Amniotic stem cell (primary cell): ENCODE measurements around the gene CGRRF1.

Source experiments
- DNase-seq: peaks from one replicate; lab custom pipeline; 2025; lab: John Stamatoyannopoulos, UW

The CGRRF1 gene

DNA sequence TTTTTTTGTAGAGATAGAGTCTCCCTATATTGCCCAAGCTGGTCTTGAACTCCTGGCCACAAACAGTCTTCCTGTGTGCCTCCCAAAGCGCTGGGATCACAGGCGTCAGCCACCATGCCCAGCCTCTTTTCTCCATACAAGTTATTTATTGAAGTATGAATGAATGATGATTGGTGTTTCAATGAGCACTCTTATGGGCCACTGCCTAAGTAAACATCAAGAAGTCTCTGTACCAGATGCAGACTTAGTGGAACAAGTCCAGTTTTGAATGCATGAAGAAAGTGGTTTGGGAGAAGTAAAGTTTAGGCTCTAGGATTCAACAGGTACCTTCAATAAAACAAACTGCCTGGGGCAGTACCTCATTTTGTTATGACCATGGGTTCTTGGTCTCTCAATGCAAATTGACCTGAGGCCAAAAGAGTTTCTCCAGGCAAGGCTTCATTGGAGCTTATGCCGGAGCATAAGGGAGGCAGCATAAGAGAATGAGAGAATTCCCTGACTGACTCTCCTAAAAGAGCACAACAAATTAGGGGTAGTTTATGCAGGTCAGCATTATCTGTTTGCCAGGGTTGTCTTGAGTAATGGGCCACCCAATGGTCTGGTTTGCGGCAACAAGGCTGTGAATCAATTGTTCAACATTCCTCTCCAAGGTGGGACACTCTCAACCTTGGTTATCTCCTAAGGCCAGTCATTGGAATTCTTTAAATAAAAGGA lies 19.8 kb upstream of the CGRRF1 start:
- no peak for DNase-seq

DNA sequence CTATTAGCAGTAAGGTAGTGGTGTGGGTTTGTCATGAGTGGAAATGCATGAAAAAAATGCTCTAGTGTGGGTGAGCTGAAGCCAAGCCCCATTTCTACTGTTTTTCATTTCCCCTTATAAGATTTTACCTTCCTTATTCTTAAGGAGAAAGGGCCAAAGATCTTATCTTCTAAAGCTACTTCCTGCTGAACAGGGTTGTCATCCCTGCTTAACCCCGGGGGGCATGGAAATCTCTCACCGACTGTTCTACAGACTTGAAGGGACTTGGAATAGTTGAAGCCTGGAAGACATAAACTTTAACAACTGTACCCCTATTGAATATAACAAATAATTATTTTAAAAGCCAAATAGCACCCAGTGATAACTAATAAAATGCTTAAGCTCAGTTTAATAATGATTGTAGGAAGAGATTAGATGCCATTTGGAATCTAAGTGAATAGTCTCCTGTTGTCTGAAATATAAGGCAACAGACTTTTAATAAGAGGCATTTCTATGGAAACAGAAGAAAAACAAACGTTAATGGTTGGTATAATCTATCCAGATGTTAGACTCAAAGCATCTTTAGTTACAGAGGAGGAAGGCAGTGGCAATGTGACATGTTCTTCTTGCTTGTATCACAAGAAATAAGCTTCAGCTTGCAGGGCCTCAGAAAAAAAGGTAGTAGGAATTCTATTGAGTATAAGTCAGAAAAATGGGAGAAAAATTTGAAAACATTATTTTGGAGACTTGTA lies 19.1 kb upstream of the CGRRF1 start:
- no peak for DNase-seq

DNA sequence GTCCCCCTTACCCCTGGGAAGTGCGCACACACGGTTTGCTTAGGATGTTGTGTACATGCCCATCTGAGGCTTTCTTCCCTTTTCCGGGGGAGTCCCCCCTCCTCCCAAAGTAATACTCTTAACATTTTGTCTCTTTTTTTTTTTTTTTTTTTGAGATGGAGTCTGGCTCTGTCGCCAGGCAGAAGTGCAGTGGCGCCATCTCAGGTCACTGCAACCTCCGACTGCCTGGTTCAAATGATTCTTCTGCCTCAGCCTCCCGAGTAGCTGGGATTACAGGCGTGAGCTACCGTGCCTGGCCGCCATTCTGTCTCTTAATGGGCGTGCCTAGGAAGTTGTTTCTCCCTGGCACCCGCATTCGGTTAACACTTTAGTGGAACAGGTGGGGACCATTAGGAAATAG lies 16.4 kb upstream of the CGRRF1 start:
- no peak for DNase-seq

DNA sequence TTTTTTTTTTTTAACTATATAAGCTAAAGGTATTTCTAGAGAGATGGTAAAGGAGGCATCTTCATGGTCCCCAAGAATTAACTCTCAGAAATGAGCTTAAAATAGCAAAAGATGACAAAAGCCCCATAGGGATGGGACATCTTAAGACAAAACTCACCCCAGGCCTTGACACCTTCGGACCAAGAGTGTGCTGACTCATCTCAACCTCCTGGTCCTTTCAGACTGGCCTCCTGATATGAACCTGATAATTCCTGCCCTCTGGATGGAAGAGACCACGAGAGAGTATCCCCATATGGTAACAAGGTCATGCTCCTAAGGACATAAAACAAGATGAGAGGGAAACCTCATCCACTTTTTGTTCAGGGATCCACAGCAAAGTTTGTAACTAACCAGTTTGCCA lies 12.5 kb upstream of the CGRRF1 start:
- no peak for DNase-seq

DNA sequence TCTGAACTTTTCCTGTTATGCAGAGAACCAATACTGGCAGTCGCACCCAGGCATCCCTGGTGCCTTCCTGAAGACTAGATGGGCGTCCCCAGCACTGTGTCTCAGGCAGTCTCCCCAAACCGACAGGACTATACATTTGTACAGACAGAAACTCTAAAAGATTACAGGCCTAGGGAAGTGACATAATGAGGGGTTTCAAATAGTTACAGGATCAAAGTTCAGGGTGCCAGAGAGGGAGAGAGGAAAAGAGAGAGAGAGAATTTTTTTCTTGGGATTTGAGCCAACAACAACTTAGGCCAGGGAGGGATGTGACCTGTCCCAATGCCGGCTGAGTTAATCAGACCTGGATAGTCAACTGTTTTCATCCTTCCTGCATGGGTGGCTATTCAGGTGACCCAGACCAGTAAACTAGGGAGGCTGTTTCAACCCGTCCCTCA lies 11.6 kb upstream of the CGRRF1 start:
- no peak for DNase-seq

DNA sequence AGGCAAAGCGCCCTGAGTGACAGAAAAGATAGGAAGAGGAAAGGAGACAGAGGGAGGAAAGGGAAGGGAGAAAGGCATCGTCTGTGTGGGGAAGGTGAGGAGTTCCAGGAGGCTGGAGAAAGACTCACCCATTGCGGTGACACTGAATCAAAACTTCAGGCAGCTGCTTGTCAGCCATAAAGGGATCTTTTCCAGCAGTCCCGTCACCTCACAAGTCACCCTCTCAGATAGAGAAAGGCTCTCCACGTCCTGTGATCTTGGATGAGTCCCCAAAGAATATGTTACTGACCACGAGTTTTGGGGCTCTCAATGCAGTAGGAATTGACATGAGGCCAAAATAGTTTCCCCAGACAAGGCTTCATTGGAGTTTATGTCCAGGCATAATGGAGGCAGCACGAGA lies 11.1 kb upstream of the CGRRF1 start:
- no peak for DNase-seq

DNA sequence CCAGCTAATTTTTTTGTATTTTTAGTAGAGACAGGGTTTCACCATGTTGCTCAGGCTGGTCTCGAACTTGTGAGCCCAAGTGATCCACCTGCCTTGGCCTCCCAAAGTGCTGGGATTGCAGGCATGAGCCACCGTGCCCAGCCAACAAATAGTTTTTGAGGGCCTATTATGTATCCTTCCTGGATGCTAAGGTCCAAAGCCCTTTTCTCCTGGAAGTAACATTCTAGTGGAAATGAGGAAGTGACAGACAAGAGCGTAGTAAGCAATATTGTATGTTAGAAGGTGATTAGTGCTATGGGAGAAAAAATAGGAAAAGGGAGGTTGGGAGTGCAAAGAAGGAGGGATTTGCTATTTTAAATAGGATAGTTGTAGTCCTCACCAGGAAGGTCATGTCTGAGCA lies 9.0 kb upstream of the CGRRF1 start:
- no peak for DNase-seq

DNA sequence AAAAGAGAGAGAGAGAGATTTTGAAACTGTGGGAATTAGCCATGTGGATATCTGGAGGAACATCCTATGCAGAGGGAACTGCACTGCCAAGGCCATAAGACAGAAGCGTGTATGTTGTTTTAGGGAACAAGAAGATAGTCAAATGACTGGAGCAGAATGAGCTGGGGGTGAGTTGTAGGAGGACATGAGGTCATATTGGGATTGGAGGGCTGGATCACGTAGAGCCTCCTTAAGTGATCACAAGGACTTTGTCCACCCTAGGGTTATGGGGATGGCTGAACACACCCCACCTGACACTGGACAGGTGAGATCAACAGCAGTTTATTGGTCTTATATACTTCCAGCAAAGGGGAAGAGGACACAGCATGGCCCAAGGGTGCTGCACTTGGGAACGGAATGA lies 8.2 kb upstream of the CGRRF1 start:
- no peak for DNase-seq

DNA sequence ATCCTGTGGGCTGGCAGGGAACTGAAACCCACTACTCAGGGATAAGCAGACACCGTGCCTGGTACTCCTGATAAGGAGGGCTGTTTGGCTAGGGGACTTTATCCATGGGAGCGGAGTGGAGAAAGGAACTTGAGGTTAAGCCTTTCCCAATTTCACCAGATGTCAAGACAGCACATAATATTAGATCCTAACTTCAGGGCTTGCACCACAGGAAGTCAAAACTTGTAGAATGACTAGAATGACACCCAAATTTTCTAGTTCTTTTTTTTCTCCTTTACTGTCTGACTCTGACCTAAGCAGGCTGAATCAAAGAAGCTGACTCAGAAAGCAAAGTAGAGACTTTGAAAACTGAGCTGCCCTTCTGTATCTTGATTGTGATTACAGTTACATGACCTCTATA lies 7.1 kb upstream of the CGRRF1 start:
- DNase-seq, result no peak

DNA sequence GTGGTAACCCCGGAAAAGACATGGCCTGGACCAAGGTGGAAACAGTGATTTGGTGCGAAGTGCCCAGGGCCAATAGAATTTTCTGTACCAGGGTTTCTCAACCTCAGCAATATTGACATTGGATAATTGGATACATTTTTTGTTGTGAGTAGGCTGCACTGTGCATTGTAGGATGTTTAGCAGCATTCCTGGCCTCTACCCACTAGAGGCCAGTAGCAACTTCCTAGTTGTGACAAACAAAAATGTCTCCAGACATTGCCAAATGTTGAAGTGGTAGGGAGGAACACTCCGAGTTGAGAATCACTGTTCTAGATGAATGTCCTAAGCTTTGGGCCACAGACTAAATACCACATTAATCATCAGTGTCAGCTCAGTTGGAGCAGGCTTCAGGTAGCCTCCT lies 6.2 kb upstream of the CGRRF1 start:
- no peak for DNase-seq

DNA sequence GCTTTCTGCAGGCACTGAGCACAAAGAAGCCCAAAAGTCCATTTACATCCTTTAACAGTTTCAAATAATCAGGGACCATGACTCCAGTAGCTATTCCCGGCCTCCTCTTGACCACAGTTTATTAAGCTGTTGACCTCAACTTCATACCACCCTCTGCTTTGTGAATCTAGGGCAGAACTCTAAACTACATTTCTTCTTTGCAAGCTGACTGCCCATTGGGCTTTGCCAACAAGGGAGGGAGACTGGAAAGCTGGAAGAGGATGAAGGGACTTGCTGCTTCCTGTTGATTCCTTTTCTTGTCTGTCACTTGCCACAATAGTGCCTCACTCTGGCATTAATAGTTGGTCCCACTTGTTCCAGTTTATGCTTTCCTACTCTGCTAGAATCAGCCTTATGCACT lies 2.7 kb downstream of the CGRRF1 start:
- no peak for DNase-seq

DNA sequence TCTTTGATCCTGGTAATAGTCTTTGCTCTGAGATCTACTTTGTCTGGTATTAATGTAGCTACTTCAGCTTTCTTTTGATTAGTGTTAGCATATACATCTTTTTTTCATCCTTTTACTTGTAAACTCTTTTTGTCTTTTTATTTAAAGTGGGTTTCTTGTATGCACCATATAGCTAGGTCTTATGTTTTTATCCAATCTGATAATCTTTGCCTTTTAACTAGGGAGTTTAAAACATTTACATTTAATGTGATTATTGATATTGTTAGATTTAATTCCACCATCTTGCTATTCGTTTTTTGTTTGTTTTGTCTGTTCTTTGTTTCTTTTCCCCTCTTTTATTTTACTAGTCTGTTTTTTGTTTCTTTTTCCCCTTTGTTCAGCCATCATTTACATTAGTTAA lies 6.0 kb downstream of the CGRRF1 start:
- no peak for DNase-seq

DNA sequence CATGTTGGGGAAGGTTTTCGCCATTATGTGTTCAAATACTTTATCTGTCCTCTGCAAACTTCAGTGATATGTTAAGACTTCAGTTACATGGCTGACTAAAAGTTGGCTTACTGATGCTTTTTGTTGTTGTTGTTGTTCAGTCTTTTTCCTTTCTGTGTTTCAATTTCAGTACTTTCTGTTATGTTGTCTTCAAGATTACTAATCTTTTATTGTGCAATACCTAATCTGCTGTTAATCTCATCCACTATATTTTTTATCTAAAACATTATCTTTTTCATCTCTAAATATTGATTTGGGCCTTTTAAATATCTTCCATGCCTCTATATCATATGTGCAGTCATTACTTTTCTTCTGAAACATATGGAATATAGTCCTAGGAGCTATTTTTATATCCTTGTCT lies 7.0 kb downstream of the CGRRF1 start:
- no peak for DNase-seq

DNA sequence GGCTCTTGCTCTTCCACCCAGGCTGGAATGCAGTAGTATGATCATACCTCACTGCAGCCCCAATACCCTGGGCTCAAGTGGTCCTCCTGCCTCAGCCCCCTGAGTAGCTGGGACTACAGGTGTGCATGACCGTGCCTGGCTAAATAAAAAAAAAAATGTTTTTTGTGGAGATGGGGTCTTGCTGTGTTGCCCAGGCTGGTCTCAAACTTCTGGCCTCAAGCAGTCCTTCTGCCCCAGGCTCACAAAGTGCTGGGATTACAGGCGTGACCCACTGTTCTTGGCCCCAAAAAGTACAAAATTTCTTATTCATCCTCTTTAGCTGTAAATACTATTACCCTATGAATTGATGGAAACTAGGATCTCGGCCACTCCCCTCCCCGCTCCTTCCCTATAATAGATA lies 14.7 kb downstream of the CGRRF1 start:
- DNase-seq, result no peak

DNA sequence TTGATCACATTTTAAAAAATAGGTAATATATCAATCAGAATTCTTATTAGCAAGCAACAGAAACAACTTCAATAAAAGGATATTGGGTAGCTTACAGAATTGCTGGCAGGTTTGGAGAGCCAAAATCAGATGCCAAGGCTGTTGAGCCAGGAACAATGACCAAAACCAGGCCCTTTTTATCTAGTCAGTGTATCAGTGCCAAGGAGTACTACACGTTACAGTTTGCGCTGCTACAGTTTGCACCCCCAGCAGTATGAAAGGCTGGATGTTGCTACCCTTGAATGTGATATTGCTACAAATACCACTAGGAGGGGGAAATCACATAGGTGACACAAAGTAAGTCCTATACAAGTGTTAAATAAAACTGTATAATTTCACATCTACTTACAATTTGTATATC lies 19.3 kb downstream of the CGRRF1 start:
- DNase-seq, result no peak

DNA sequence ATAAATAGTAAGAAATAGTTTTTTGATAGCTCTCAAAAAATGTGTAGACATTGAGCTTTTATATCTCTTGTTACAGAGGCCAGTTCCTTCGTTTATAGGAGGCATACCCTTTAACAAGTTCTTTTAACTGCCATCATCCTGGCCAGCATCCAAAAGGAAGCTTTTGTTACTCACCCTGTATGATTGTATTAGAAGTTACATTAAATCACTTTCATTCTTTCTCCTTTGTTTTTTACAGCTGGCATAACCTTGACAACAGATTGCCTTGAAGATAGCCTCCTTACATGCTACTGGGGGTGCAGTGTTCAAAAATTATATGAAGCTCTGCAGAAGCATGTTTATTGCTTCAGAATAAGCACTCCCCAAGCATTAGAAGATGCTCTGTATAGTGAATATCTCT lies 20.1 kb downstream of the CGRRF1 start:
- no peak for DNase-seq

DNA sequence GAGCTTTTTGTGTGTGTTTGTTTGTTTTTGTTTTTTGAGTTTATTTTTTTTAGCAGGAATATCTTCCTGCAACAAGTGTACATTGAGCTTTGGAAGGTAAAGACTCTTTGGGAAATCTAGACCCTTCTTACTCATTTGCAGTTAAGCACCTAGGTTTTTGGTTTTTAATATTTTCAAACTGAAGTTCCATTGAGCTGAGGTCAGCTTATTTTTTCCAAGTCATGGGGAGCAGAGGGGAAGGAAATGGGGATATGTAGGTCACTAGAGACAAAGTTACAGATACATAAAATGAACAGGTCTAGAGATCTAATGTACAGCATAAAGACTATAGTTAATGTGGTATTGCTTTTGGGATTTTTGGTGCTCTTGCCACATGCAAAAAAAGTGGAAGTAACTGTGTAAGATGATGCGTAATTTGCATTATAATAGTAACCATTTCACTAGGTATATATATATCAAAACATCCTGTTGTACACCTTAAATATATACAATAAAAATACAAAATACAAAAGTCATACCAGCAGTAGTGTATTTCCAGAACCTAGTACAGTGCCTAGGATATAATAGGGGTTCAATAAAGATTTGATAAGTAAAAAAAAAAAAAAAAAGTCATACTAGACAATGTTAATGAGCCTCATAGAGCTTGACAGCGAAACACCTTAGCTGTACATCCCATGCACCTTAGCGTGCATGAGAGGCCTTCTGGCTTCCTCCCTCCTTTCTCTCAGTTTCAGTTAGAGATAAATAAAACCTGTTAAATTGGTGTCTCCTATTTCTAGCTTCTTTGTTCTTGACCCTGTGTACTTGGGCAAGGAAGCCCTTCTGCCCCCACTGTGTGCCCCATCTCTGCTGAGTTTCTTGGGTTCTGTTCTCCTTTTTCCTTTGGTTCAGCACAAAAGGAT lies 22.7 kb downstream of the CGRRF1 start:
- no peak for DNase-seq

DNA sequence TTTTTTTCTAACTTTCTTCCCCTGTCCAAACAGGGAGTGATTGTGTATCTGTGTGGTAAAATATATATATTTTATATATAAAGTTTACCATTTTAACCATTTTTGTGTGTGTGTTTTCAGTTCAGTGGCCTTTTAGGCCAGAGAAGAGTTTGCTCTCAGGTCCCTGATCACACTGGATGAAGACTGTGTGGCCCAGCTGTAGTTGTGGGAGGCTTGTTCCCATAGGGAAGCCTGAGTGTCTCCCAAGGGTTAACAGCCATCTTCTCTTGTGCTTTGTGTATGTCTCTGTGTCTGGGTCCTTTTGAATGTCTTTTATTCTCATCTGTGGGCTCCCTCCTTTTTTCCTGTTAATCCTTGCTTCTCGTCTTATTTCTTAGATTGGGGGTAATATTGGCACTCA lies 23.4 kb downstream of the CGRRF1 start:
- DNase-seq, result no peak

DNA sequence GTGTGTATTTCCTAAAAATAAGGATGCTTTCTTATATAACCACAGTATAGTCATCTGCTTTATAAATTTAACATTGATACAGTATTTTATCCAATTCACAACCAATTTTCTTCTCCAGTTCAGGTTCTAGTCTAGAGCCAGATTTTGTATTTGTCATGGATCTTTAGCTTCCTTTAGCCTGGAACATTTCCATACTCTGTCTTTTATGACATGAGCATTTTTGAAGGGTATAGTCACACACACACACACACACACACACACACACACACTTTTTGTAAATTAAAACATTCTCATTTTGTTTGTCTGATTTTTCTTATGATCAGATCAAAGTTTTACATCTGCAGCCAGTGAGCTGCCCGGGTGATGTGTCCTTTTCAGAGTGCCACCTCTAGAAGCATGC lies 25.4 kb downstream of the CGRRF1 start:
- DNase-seq, result no peak

DNA sequence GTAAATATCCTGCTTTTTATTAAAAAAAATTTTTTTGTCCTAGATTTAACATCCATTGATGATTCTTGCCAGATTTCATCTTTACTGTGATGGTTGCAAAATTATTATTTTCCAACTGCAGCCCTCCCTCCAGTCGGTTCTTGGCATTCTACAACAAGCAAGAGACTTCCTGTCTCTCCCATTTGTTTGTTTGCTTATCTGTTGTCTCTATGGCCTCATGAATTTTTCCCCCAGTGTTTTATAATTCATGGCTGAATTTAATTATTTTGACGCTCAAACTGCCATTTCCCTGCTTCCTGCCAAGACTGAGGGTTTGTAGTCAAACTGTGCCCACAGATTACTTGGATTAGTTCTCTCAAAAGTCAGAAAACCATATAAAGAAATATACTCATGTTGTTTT lies 25.9 kb downstream of the CGRRF1 start:
- no peak for DNase-seq

DNA sequence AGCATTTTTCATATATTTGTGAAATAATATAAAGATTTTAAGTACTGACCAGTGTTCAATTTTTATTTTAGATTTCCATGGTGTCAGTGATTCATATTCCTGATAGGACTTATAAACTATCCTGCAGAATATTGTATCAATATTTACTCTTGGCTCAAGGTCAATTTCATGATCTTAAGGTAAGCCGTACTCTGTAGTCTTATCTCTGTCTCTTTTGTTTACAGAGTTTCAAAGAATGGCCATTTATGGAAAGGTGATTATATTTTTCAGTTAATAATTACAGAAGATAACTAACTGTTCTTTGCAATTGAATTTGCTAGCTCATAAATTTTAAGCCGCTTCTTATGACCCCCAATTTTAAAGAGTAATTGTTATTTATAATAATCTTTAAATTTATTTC lies 27.9 kb downstream of the CGRRF1 start:
- no peak for DNase-seq

DNA sequence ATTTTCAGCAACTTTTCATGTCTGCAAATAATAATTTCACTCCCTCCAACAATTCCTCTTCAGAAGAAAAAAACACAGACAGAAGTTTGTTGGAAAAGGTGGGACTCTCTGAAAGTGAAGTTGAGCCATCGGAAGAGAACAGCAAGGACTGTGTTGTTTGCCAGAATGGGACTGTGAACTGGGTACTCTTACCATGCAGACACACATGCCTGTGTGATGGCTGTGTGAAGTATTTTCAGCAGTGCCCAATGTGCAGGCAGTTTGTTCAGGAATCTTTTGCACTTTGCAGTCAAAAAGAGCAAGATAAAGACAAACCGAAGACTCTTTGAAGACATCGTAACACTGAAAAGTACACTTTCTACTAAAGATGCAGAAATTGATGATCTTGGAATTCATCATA lies 28.3 kb downstream of the CGRRF1 start:
- no peak for DNase-seq

DNA sequence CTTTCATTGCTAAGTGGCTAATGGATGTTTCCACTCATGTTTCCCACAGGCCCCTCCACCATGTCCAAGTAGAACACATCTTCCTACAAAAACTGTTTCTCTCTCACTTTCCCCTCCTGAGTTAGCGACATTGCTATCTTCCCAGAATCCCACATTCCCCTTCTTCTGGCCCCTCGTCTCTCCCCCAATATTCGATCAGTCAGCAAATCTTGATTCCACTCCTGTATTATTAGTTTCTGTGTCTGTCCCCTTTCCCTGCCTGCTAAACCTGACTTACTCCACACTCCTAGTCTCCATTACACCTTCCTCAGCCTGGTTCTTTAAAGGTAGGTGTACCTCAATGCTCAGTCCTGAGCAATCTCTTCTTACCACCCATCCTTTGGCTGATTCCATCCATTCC lies 37.9 kb downstream of the CGRRF1 start:
- DNase-seq, result no peak
